DMS153 treated with DMSO at 0.1 percent for 48 hours (cell line): ENCODE results near the gene BHLHE23.

Experiments
- DNase-seq: peaks from one replicate; lab custom pipeline; 2025; ENCODE audit not compliant: unreplicated experiment; lab: John Stamatoyannopoulos, UW

Gene BHLHE23

DNA sequence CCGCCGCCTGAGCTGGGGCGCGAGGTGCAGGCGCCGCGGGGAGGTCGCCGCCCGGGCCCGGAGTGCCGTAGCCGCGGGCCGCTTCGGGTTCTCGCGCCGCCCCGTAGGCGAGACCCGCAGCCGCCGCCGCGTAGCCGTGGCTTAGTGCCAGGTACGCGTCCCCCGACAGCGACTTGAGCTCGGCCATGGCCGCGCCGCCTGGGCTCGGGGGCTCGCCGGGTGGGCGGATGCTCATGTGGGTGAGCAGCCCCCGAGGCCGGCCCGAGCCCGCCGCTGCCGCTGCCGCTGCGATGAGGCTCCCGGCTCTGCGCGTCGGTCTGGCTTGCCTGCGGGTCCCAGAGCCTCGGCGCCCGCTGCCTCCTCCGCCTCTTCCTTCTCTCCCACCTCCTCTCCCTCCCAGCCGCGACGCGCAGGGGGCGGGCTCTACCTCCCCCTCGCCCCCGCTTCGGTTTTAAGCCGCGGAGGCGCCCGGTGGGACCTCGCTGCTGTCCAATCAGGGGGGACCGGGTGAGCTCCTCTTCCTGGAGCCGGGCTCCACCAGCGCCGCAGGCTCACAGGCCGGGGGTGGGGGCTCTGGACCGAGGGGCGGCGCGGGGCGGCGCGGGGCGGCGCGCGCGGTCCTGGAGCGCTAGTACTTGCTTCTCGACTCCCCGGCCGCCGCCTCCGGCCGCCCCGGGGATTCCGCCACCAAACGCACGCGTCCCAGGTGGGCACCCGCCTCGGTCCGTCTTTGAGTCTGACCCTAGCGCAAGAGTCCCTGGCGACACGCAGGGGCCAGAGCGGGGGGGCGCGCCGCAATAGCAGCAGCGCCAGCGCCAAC lies at the start of gene BHLHE23:
BHLHE23 (minus strand) TSS at position 425 of the 820 bp plus-strand sequence; CDS start at position 235, 190 bp downstream.
- DNase-seq, result no peak

DNA sequence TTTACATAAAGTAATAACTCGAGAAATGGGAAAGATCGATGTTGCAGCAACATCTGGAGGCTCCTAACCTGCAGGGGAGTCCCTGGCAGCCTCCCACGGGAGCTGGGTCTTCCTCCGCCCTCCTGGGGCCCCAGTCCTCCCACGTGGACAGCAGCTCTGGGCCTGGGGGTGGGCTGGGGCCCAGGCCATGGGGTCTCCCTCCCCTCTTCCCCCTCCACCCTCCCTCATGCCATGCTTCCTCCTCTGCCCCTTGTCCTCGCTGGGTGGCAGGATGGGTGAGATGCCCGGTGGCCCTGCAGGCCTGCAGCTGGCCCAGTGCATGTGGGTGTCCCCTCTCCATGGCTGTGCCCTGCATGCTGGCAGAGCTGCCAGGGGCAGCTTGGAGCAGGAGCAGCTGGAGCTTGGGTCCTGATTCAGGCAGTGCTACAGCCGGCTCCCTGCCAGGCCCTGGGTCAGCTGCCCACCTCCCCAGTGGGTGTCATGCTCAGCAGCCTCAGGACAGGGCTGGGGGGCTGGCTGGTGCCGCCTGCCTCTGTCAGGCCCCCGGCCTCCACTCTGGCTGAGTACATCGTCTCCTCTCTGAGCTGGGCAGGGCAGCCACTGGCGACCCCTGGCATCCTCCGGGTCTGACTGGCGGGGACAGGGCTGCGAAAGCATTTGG lies 48.9 kb upstream of the BHLHE23 start:
- DNase-seq, result no peak

DNA sequence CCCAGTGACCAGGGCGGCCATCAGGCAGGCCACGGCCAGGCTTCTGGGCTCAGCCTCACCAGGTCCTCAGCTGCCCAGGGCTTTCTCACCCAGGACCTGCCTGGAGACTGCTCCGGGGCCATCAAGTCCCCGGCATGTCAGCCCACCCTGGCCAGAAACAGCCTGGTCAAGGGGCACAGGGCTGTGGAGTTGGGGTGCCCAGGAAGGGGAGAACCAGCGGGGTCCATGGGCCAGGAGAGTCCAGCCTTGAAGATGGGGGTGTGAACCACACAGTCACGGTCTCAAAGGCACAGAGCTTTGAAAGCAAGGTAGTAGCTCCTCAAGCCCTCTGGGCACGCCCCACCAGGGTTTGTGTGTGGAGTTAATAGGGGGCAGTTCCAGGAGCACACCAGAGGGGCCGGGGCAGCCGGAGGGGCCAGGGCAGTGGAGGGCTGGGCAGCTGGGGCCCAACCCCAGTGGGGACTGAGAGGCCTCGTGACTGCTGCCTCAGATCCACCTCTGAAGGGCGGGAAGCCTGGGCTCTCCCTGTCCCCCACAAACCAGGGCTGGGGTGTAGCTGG lies 48.0 kb upstream of the BHLHE23 start:
- no peak for DNase-seq

DNA sequence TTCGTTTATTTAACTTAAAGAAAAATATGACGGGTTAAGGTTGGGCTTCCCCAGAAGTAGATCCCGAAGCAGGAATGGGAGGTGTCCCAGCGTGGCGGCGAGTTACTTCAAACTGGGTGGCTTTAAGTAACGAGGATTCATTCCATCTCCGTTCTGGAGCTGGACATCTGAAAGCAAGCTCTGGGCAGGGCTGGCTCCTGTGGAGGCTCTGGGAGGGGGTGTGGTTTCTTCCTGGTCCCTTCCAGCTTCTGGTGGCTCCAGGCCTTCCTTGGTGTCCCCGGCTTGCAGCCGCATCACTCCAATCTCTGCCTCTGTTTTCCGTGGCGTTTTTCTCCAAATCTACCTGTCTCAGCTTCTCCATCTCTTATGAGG lies 47.3 kb upstream of the BHLHE23 start:
- no peak for DNase-seq

DNA sequence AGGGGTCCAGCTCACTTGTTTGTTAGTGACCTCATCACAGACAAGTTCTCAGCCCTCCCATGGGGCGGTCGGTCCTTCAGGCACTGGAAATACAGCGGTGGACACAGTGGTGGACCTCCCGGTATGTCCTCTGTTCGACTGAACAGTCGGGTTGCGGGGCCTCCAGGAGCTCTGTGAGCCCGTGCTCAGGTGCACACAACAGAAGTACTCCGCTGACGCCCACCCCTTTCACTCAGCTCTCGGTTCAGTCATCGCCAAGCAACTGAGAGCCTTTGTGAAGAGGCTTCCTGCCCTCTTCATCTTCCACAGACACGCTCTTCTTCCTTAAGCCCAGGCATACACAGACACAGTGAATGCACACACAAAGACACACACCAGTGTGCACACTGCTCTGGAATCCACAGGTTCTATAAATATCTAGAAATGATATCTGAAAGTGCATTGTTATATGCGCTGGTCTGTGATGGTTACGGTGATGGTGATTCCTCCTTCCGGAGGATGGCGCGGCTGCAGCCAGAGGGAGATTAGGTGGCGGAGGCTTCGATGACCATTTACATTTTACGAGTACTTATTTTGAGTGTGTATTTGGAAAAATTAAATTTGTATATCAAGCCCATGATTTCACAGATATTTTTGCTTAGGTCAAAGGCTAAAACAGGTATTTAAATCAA lies 46.8 kb upstream of the BHLHE23 start:
- DNase-seq, result no peak

DNA sequence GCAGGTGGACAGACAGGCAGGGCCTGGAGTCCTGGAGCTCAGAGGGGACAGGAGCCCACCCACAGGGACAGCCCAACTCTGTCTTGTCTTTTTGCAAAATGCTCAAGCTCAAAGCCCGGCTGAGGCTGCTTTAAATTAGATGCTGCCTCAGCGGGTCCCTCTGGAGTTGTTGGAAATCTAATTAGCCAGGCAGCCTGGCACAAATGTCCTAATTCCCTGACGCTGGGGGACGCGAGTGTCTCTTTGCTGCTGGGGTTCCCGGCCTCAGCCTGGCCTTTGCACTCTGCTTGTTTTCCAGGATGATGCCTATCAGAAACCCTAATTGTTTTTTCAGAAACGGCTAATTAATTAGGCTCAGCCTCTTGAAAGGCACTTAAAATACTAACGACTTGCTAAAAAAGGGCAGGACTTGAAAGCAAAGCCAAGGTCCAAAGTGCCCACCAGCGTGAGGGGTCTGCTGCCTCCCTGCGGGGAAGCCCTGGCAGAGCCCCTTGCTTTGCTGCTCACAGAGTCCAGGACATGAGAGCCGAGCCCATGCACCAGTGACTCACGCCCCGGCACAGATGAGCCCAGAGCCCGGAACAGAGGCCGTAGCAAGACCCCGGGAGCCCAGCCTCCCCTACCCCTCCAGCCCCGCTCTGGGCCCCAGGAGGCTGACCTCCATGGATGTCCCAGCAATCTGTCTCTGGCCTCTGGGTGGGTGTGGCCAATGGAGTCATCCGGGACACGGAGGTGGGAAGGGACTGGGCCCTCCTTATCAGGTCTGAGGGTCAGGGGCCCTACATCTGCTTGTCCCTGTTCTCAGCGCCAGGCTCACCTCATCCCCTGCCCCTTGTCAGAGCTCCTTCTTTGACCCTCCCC lies 46.0 kb upstream of the BHLHE23 start:
- no peak for DNase-seq

DNA sequence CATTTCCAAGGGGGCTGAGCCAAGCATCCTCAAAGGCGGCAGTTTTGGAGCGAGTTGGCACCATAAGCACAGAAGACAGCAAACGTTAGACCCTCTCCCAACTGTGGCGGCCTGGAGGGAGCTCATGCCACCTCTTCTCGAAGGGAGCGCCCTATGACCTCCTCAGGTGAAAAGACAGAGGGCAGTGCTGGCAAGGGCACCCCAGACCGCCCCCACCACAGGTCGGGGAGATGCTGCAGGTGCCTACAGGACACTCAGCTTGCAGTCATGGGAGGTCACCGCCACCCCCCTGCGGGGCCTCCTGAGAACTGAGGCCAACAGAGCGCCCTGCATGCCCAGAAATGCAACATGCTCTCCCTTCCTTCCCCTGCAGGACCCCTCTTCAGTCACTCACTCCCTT lies 45.1 kb upstream of the BHLHE23 start:
- no peak for DNase-seq

DNA sequence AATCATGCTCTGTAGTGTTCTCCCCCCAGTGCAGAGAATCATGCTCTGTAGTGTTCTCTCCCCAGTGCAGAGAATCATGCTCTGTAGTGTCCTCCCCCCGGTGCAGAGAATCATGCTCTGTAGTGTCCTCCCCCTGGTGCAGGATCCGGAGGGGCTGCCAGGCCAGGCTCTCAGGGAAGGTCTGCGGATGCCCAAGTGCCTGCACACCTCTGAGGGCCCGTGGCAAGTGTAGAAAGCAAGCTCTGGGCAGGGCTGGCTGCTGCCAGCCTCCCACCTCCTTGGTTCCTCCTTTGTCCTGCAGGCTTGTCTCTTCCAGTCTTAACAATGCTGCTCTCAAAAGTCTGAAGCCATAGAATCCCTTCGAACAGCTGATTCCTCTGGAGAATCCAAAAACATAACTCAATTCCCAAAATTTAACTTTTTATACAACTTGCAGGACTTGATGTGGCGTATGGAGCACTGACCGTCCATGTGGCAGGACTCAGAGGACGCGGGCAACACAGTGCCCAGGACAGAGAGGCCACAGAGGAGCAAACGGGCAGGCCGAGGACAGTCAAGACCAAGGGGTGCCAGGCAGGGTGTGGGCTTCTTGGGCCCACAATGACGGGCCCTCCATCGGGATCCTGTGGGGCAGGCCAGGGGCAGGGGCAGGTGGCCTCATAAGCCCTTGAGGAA lies 44.6 kb upstream of the BHLHE23 start:
- no peak for DNase-seq

DNA sequence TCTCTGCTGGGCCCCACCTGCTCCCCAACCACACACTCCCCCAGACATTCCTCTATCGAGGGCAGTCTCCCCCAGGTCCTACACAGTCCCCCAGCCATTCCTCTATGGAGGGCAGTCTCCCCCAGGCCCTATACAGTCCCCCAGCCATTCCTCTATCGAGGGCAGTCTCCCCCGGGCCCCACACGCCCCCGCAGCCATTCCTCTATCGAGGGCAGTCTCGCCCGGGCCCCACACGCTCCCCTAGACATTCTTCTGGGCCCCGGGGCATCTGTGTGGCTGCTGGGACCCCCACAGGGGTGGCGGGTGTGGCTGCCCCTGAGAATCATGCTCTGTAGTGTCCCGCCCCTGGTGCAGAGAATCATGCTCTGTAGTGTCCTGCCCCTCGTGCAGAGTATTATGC lies 43.6 kb upstream of the BHLHE23 start:
- no peak for DNase-seq

DNA sequence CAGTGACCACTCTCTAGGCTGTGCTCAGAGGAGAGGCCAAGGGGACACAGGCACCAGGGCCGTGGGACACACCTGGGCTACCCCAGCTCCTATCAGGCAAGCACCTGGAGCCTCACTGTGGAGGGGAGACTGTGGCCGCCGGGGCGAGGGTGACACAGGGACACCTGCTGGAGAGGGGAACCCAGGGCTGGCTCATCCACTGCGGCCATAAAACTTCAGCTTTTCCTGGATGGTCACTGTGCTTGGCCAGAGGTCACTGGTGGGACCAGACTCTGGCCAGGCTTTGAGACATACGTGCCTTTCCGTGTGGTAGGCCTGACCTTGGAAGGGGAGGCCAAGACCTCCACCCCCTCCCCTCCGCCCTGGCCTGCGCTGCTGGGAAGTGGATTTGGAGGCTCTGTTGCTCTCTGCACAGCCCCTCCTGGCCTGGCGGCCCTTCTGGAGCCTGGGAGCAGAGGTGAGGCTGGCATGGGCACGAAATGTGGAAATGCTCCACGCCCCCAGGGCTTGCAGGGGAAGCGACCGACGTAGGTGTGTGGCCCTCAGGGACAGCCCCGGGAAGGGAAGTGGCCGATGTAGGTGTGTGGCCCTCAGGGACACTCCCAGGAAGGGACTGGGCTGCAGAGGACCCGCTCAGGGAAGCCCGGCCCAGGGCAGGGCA lies 42.9 kb upstream of the BHLHE23 start:
- no peak for DNase-seq

DNA sequence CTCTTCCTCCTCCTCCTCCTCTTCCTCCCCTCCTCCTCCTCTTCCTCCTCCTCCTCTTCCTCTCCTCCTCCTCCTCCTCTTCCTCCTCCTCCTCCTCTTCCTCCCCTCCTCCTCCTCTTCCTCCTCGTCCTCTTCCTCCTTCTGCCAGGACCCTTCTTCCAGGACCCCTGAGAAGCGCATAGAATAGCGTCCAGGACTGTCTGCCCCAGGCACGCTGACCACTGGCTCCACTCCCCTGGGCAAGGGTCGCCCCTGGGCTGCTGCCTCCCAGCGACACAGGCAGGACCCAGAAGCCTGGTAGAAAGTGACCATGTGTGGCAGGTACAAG lies 42.4 kb upstream of the BHLHE23 start:
- DNase-seq, result no peak

DNA sequence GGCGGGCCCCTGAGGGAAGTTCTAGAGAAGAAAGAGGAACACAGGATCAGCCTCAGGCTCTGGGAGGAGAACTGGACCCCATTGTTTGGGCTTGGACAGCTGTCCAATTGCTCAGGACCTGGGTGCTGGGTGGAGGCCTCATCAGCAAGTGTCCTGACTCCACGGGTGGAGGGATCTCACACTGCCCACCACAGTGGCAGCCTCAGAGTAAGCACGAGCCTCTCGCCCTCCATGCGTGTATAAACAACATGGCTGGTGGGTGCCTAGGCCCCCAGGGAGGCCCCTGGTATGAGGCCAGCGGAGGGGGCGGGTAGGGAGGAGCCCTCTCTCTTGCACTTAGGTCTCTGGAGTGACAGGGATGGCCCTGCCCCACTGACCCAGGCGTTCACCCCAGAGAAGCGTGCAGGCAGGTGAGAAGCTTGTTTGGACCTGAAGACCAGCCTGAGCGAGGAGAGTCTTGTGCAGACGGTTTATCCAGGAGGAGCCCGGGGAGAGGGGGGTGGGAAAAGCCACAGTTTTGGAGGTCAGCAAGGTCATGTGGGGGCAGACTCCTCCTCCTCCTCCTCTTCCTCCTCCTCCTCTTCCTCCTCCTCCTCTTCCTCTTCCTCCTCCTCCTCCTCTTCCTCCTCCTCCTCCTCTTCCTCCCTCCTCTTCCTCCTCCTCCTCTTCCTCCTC lies 41.9 kb upstream of the BHLHE23 start:
- no peak for DNase-seq

DNA sequence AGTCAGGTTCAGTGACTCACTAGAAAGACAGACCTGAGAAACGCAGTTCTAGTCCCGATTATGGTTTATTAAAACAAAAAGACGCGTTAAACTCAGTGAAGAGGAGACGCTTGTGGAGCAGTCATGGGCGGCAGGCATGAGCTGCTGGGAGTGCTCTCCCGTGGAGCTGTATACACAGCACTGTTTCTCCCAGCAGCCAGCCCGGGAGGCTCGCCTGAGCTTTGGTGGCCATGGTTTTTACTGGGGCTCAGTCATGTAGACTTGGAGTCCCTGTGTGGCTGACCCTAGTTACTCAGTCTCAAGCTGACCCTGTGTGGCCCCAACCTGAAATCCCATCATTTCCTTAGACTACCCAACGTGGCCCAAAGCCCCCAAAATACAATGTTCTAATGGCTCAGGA lies 41.2 kb upstream of the BHLHE23 start:
- DNase-seq, result no peak

DNA sequence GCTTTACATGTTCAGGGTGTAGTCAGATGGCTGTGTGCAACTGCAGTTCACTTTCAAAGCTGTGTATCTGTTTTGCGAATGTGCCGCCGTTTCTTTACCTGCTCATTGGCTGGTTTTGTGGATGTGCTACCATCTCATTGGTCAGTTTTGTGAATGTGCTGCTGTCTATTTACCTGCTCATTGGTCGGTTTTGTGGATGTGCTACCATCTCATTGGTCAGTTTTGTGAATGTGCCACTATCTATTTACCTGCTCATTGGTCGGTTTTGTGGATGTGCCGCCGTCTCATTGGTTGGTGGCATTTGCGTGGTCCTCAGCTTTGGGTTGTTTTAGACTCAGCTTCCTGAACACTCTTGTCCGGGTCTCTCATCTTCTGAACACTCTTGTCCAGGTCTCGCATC lies 40.5 kb upstream of the BHLHE23 start:
- DNase-seq, result no peak

DNA sequence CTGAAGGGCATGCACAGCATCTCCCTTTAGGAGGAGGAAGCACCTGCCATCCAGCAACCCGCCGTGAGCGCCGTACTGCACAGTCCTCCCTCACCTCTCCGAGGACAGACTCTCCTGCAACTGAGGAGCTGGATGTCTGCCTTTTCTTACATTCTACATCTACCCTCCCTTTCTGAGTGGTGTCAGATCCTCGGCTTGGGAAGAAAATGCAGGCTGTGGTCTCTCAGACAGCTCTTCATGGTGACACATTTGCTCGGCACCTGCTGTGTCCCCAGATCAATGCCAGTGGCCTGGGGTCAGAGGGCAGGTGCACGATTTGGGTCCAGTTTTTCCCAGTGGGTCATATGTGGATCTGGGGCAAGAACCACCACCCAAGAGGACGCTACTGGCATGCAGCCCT lies 40.1 kb upstream of the BHLHE23 start:
- DNase-seq, result no peak

DNA sequence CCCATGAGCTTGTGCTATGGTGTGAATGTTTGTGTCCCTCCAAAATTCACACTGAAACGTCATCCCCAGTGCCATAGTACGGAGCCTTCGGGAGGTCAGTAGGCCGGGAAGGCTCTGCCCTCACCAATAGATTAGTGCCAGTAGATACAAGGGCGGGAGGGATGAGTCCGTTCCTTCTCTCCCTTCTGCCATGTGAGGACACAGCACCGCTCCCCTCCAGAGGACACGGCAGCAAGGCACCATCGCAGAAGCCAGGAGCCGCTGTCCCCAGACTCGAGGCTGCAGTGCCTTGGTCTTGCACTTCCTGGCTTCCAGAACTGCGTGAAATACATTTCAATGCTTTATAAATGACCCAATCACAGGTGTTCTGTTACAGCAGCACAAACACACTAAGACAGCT lies 39.2 kb upstream of the BHLHE23 start:
- no peak for DNase-seq

DNA sequence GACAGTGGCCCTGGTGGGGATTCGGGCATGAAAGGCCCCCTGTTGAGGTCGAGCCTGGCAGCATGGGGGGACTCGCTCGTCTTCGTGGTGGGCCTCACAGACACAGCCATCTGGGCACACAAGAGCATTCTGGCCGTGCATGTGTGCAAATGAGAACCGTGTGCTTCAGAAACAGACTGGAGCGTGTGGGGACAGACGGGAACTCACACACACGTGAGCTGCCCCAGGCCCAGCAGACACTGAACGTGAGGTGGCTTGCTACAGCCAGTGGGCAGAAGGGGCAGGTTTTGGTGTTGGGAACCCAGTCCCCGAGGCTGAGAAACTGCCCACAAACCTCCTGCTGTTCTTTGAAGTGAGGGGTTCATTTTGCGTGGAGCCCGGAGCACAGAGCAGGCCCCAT lies 38.6 kb upstream of the BHLHE23 start:
- no peak for DNase-seq

DNA sequence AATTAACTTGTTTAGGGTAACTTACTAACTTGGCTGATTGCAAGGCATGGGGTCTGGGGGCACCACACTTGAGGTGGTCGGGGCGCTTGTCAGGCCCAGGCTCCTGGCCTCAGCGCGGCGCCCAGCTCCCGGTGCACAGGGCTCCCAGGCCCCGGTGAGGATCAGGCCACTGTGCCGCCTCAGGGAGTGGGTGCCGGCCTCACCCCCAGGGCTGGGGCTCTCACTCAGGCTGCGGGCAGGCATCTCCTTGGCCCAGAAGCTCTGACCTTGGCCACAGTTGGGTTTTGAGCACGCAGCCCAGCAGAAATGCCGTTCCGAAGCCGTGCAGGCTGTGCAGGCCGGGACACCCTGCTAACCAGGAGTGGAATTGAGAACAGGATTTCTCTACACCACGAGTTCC lies 37.8 kb upstream of the BHLHE23 start:
- DNase-seq, result no peak

DNA sequence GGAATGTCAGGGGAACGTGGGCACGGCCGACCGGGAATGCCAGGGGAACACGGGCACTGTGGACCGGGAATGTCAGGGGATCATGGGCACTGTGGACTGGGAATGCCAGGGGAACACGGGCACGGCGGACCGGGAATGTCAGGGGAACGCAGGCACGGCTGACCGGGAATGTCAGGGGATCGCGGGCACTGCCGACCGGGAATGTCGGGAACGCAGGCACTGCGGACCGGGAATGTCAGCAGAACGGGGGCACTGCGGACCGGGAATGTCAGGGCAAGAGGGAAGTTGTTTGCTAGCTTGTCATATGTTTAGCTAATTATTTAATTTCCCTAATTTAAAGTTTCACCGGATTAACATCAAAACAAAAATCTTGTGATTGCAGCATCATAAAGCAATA lies 37.4 kb upstream of the BHLHE23 start:
- DNase-seq, result no peak
